Measurements from ENCODE around the gene ZNF8. TPM values are rescaled to one million over a fixed set of nuclear protein-coding genes. Genes with fewer than 3 reads are reported as not detected.
"Not testable (repeated sequence)": the region's sequence is repeated elsewhere in the genome, so short reads cannot be mapped to it uniquely, and the experiment has no call there.

ZNF8 gene
- total and polyA plus RNA-seq, 2 of the 4 experiments (the other 2 are of a cell fraction), result 2.1 to 3.9 TPM

DNA sequence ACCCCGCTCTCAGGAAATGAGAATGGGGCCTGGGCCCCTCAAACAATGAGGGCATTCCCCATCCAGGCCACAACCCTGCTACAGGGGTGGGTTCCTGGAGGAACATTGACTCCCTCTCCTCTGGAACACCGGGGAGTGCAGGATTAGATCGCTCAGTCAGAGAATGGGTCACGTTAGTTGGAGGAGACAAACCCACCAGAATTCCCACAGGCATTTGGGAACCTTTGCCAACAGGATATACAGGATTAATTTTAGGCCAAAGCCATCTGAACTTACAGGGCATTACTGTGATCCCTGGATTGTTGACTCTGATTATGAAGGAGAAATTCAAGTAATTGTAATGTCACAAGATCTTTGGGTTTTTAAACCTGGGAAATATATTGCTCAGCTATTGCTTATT is 29.0 kb downstream of the ZNF8 start:
- Histone ChIP-seq H3K9me1 (ENCODE audit: insufficient read depth, low read length) (0 out of 2 replicates have a peak, but pooled peaks cover 3% of the 10 kb centered on the region), H3K18ac (ENCODE audit: low read depth, low read length) (no peak overlapping the region), H3K79me1 (ENCODE audit: low read depth in 1 of 2, low read length in 2 of 2) (peaks cover 29 to 44% of the 10 kb centered on the region in 2 experiments), H3K9ac (ENCODE audit: low read depth, low read length) (no peak overlapping the region), H3K4me2 (ENCODE audit: low read depth, low read length) (no peak overlapping the region), H3K27me3 (ENCODE audit: control insufficient read depth, insufficient read depth, low read length) (no peaks in the 10 kb centered on the region), H2BK15ac (ENCODE audit: low read depth, low read length) (no peak overlapping the region), H2AFZ (replicated peaks; ENCODE audit: low read length, poor library complexity) (no peak overlapping the region), H3K56ac (ENCODE audit: extremely low read depth, insufficient read depth, low read length) (no peak overlapping the region), H2BK20ac (ENCODE audit: low read depth, low read length) (no peak overlapping the region), H3K9me3 (ENCODE audit: control insufficient read depth, insufficient read depth, low read length) (no peaks in the 10 kb centered on the region), H4K5ac (ENCODE audit: low read depth, low read length) (no peak overlapping the region), H2AK5ac (ENCODE audit: low read depth, low read length) (no peak overlapping the region), H2BK5ac (ENCODE audit: low read depth, low read length, poor library complexity, severe bottlenecking) (no peak overlapping the region), H4K20me1 (ENCODE audit: insufficient read depth, low read length) (no peaks in the 10 kb centered on the region), H3K23ac (ENCODE audit: low read depth, low read length) (no peak overlapping the region), H3K36me3 (ENCODE audit: control insufficient read depth, insufficient read depth, low read length) (peaks cover 24% of the 10 kb centered on the region), H3K4me3 (ENCODE audit: insufficient read depth, low read depth, low read length) (no peak overlapping the region), H3K27ac (ENCODE audit: insufficient read depth, low read length) (no peak overlapping the region), H4K8ac (ENCODE audit: low read depth in 2 of 2, low read length in 2 of 2) (no peak overlapping the region), H4K91ac (ENCODE audit: insufficient read depth, low read depth, low read length) (no peak overlapping the region), H3K4me1 (ENCODE audit: control insufficient read depth, insufficient read depth, low read length) (peaks cover 2% of the 10 kb centered on the region; the same call in 1 of the 2 replicates), H2AK9ac (replicated peaks; ENCODE audit: low read depth, low read length, poor library complexity) (no peak overlapping the region), H3K4ac (ENCODE audit: low read depth, low read length) (no peak overlapping the region), H2BK120ac (ENCODE audit: low read depth, low read length) (no peak overlapping the region), H3K14ac (replicated peaks; ENCODE audit: low read depth, low read length) (no peak overlapping the region)
- POLR2A ChIA-PET (ENCODE audit: unreplicated experiment), result no interaction called here
- in situ Hi-C loops (cut with MboI; ENCODE audit: low sequenced_read_pairs) (no loop called here), dilution Hi-C loops (cut with HindIII; ENCODE audit: low sequenced_read_pairs, unreplicated experiment) (no loop called here), intact Hi-C loops (cut with micrococcal nuclease) (loop anchor here (5.0 kb wide), 1 partner anchor 210 kb away; the partner anchor contains the start of gene ZBTB45)
- CTCF ChIA-PET, result no interaction called here
- DNase-seq (no peak), ATAC-seq (ENCODE audit: low read depth) (no peak)
- BruUV-seq (replicated peaks), result no TSS peak
- TF ChIP-seq USF2 (IDR thresholded peaks at IDR 0.05; ENCODE audit: low read depth, low read length) (no peak), NFE2L2 (IDR thresholded peaks at IDR 0.05; ENCODE audit: low read depth, low read length) (no peak), MXI1 (IDR thresholded peaks at IDR 0.05; ENCODE audit: borderline replicate concordance, low read depth, low read length) (no peak), RAD21 (IDR thresholded peaks at IDR 0.05; ENCODE audit: low read length) (no peak), FOS (IDR thresholded peaks at IDR 0.05; ENCODE audit: low read depth, low read length) (no peak)
- WGBS, 2 experiments (ENCODE audit: extremely low coverage in 2 of 2, insufficient read length in 1 of 2), result no CpG with 5 or more reads among the region's 4 CpGs

GRCh38 chr19:58310685-58311084 is 31.9 kb downstream of the ZNF8 start:
- H4K8ac ChIP-seq (ENCODE audit: low read depth in 2 of 2, low read length in 2 of 2); H3K9me1 ChIP-seq (ENCODE audit: insufficient read depth, low read length); in situ Hi-C loops (cut with MboI; ENCODE audit: low sequenced_read_pairs); H3K23ac ChIP-seq (ENCODE audit: low read depth, low read length); ATAC-seq (ENCODE audit: low read depth); H4K5ac ChIP-seq (ENCODE audit: low read depth, low read length); DNase-seq; H2AK5ac ChIP-seq (ENCODE audit: low read depth, low read length); H2BK120ac ChIP-seq (ENCODE audit: low read depth, low read length); H3K4me3 ChIP-seq (ENCODE audit: insufficient read depth, low read depth, low read length); H3K18ac ChIP-seq (ENCODE audit: low read depth, low read length); BruUV-seq (replicated peaks); H3K27me3 ChIP-seq (ENCODE audit: control insufficient read depth, insufficient read depth, low read length); H3K56ac ChIP-seq (ENCODE audit: extremely low read depth, insufficient read depth, low read length); H2BK20ac ChIP-seq (ENCODE audit: low read depth, low read length); dilution Hi-C loops (cut with HindIII; ENCODE audit: low sequenced_read_pairs, unreplicated experiment); H3K9ac ChIP-seq (ENCODE audit: low read depth, low read length); POLR2A ChIA-PET (ENCODE audit: unreplicated experiment); H3K4me2 ChIP-seq (ENCODE audit: low read depth, low read length); H3K27ac ChIP-seq (ENCODE audit: insufficient read depth, low read length); H2AK9ac ChIP-seq (replicated peaks; ENCODE audit: low read depth, low read length, poor library complexity); H3K9me3 ChIP-seq (ENCODE audit: control insufficient read depth, insufficient read depth, low read length); H4K91ac ChIP-seq (ENCODE audit: insufficient read depth, low read depth, low read length); H2BK15ac ChIP-seq (ENCODE audit: low read depth, low read length); H3K4me1 ChIP-seq (ENCODE audit: control insufficient read depth, insufficient read depth, low read length); H2AFZ ChIP-seq (replicated peaks; ENCODE audit: low read length, poor library complexity); H2BK5ac ChIP-seq (ENCODE audit: low read depth, low read length, poor library complexity, severe bottlenecking); CTCF ChIA-PET; H3K14ac ChIP-seq (replicated peaks; ENCODE audit: low read depth, low read length); H4K20me1 ChIP-seq (ENCODE audit: insufficient read depth, low read length); H3K4ac ChIP-seq (ENCODE audit: low read depth, low read length); intact Hi-C loops (cut with micrococcal nuclease): not testable (repeated sequence)
- no CpG with 5 or more reads among the region's 13 CpGs for WGBS, 2 experiments (ENCODE audit: extremely low coverage in 2 of 2, insufficient read length in 1 of 2)
- peaks cover 42% of the 10 kb centered on the region for H3K36me3 ChIP-seq (ENCODE audit: control insufficient read depth, insufficient read depth, low read length)
- H3K79me1 ChIP-seq (ENCODE audit: low read depth in 1 of 2, low read length in 2 of 2), result peaks cover 30 to 33% of the 10 kb centered on the region in 2 experiments
